HL-60 (cell line): ENCODE data around the gene MYORG.

Experiments used
- DNase-seq, 2 experiments: peaks; one replicate each; pipeline ENCODE4 v3.0.0-alpha.2; 2010 to 2020; ENCODE audit warnings: low read depth in 1 of 2, low spot score in 1 of 2
- H3K27ac ChIP-seq: fragments of 250-450 bp; sonication (Bioruptor Pico); replicated peaks from 2 replicates; pipeline ENCODE4 v1.5.1; 2020; ENCODE audit warnings: mild to moderate bottlenecking, moderate library complexity
- H3K27me3 ChIP-seq: fragments of 250-450 bp; sonication (Bioruptor Pico); 2 replicates; pipeline ENCODE4 v1.5.1; 2021; ENCODE audit warnings: mild to moderate bottlenecking, moderate library complexity; ENCODE audit not compliant: insufficient read depth, poor library complexity, severe bottlenecking
- H3K4me3 ChIP-seq: replicated peaks from 2 replicates; pipeline ENCODE4 v1.5.1; 2011; ENCODE audit warnings: mild to moderate bottlenecking, control low read depth, low read length; ENCODE audit not compliant: insufficient read depth
- GABPA ChIP-seq: IDR thresholded peaks from 2 replicates; pipeline ENCODE4 v1.6.1; 2012; ENCODE audit warnings: low read depth
- POLR2AphosphoS5 ChIP-seq: IDR thresholded peaks from 2 replicates; pipeline ENCODE4 v1.6.1; 2012; ENCODE audit warnings: low read depth
- REST ChIP-seq: IDR thresholded peaks from 2 replicates; pipeline ENCODE4 v1.6.1; 2012; ENCODE audit warnings: low read depth; ENCODE audit not compliant: insufficient replicate concordance
- SPI1 ChIP-seq: IDR thresholded peaks from 2 replicates; pipeline ENCODE4 v1.6.1; 2012; ENCODE audit warnings: low read depth, mild to moderate bottlenecking, borderline replicate concordance
- TF ChIP-seq, protein P1 (sequence below): IDR thresholded peaks from one replicate; pipeline ENCODE4 v1.5.1; 2011; ENCODE audit warnings: low read length, control low read depth, inconsistent platforms; ENCODE audit not compliant: insufficient read depth

The MYORG gene

GRCh38 chr9:34399729-34400128 is 23.0 kb upstream of the MYORG start:
- no peak for DNase-seq
- Histone ChIP-seq H3K4me3 (no peak overlapping the region), H3K27me3 (no peaks in the 10 kb centered on the region), H3K27ac (no peak overlapping the region)
- TF ChIP-seq GABPA = no peak
- TF ChIP-seq, protein P1, sequence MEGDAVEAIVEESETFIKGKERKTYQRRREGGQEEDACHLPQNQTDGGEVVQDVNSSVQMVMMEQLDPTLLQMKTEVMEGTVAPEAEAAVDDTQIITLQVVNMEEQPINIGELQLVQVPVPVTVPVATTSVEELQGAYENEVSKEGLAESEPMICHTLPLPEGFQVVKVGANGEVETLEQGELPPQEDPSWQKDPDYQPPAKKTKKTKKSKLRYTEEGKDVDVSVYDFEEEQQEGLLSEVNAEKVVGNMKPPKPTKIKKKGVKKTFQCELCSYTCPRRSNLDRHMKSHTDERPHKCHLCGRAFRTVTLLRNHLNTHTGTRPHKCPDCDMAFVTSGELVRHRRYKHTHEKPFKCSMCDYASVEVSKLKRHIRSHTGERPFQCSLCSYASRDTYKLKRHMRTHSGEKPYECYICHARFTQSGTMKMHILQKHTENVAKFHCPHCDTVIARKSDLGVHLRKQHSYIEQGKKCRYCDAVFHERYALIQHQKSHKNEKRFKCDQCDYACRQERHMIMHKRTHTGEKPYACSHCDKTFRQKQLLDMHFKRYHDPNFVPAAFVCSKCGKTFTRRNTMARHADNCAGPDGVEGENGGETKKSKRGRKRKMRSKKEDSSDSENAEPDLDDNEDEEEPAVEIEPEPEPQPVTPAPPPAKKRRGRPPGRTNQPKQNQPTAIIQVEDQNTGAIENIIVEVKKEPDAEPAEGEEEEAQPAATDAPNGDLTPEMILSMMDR = no peak
- TF ChIP-seq REST = no peak
- no peak for TF ChIP-seq POLR2AphosphoS5
- no peak for TF ChIP-seq SPI1

DNA sequence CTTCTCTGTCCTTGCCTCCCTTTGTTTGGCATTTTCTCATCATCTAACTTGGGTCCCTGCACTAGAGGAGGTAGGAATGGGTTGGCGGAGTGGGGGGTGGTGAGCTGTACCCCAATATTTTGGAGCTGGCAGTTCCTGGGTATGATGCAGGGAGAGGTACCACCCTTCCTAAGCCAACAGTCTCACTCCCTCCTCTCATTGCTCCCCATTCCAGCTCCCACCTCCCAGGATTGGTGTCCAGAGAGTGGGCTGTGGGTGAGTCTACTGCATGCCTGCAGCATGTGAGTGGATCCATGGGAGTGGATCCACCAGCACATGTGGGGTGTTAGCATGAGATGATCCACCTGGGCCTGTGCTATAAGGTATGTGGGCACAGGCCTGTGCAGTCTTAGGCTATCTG is 22.2 kb upstream of the MYORG start:
- no peak for DNase-seq
- no peak for TF ChIP-seq GABPA
- H3K27ac ChIP-seq = no peak overlapping the region
- no peaks in the 10 kb centered on the region for H3K27me3 ChIP-seq
- no peak overlapping the region for H3K4me3 ChIP-seq

DNA sequence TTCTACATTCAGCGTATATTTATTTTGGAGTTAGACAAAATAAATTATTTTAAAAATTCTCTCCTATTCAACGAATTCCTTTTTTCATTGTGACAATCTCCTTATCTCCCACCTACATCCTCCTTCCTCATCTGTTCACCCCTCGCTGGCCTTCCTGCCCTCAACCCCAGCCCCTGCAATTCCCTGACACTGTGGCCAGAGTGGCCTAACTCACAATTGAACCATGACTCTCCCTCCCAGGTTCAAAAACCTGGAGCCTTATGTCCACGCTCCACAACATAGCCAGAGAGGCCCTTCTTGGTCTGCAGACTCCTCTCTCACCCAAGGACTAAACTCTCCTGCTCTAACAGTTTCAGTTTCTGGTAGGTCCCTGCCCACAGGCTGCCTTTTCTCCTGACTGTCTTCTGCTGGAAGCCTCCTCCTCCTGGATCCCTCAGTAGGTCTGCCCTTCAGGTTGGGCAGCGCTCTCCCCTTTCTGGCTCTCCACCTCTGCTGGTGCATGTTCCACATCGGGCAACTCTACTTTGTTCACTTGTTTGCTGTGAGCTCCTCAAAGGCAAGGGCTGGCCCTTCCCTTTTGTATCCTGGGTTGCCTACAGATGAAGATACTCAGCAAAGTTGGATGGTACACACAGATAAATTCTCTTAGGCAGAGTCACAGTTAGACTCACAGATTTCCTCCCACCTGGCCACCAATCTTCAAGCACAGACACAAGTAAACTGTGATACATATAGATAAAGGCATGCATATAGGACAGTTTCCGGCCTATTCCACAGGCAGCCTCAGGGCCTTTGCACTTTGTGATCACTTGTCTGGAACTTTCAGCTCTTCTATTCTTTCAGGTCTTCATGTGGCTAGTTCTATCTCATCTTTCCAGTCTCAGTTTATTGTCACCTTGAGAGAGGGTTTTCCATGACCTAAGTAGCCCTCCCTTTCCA is 19.8 kb upstream of the MYORG start:
- Histone ChIP-seq H3K27me3 (peaks cover 4% of the 10 kb centered on the region), H3K27ac (no peak overlapping the region), H3K4me3 (no peak overlapping the region)
- DNase-seq = no peak
- TF ChIP-seq GABPA (no peak), SPI1 (no peak), REST (no peak), POLR2AphosphoS5 (no peak)
- TF ChIP-seq, protein P1 = no peak

DNA sequence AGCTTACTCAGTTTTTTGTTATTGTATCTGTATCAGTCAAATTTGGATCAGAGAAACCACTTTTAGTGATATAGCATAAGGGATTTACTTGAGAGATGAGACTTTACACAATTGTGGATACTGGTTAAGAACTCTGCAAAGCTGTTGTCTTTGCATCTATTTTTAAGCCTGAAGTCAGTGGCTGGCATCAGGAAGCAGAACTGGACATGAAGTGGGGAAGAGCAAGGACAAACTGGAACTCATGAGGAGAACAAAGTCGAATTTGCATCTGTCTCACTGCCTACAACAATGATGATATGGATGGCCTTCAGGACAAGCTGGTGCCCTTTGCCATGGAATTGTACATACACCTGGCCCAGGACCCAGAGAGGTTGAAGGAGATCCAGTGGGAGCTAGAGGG is 15.8 kb upstream of the MYORG start:
- H3K4me3 ChIP-seq = no peak overlapping the region
- TF ChIP-seq SPI1 = no peak
- TF ChIP-seq, protein P1 = no peak
- TF ChIP-seq REST = no peak
- TF ChIP-seq POLR2AphosphoS5 = no peak
- TF ChIP-seq GABPA = no peak
- no peak overlapping the region for H3K27ac ChIP-seq
- no peak for DNase-seq
- H3K27me3 ChIP-seq = peaks cover 8% of the 10 kb centered on the region
